Retinal pigment epithelial cell (primary cell): Measurements from ENCODE around the gene SHB.
"Not testable (repeated sequence)": the region's sequence is repeated elsewhere in the genome, so short reads cannot be mapped to it uniquely, and the experiment has no call there.

Source experiments
- DNase-seq: peaks from one replicate; pipeline ENCODE4 v3.0.0-alpha.2; 2010; ENCODE audit warnings: low read depth
- H3K4me3 ChIP-seq: 2 replicates; pipeline ENCODE4 v1.5.1; 2011; ENCODE audit warnings: mild to moderate bottlenecking, low read length, control low read depth, moderate library complexity
- CTCF ChIP-seq: conservative IDR thresholded peaks from 2 replicates; pipeline ENCODE4 v1.5.1; 2011; ENCODE audit warnings: low read depth, low read length, control low read depth, inconsistent platforms

SHB gene

GRCh38 chr9:37899041-37899440 lies 170.0 kb downstream of the SHB start:
- DNase-seq = no peak
- no peak for TF ChIP-seq CTCF
- H3K4me3 ChIP-seq = no peak overlapping the region

- no peak for TF ChIP-seq CTCF
- H3K4me3 ChIP-seq = no peak overlapping the region
- no peak for DNase-seq
Measured at GRCh38 chr9:37897665-37898064, 171.4 kb downstream of the SHB start.

GRCh38 chr9:37892063-37892462 lies 177.0 kb downstream of the SHB start:
- TF ChIP-seq CTCF = no peak
- DNase-seq = no peak
- H3K4me3 ChIP-seq = no peak overlapping the region

GRCh38 chr9:37891042-37891441 lies 178.0 kb downstream of the SHB start:
- H3K4me3 ChIP-seq, DNase-seq: not testable (repeated sequence)

GRCh38 chr9:37889536-37889935 lies 179.5 kb downstream of the SHB start:
- no peak for DNase-seq
- H3K4me3 ChIP-seq = no peak overlapping the region
- no peak for TF ChIP-seq CTCF

GRCh38 chr9:37887977-37888583 lies 180.9 kb downstream of the SHB start:
- DNase-seq, H3K4me3 ChIP-seq: not testable (repeated sequence)

- TF ChIP-seq CTCF = no peak
- no peak for DNase-seq
- H3K4me3 ChIP-seq = no peak overlapping the region
Measured at GRCh38 chr9:37880916-37881479, 188.0 kb downstream of the SHB start.

GRCh38 chr9:37876376-37876775 lies 192.7 kb downstream of the SHB start:
- no peak overlapping the region for H3K4me3 ChIP-seq
- no peak for TF ChIP-seq CTCF
- DNase-seq = no peak
